Activated CD4-positive, alpha-beta T cell treated with anti-CD3 and anti-CD28 coated beads for 36 hours (primary cell): ENCODE results near the gene CYB561. TPM values are rescaled to one million over a fixed set of nuclear protein-coding genes. Genes with fewer than 3 reads are reported as not detected.

ENCODE experiments used
- ATAC-seq: fragments of 200-7000 bp; cut with Tn5 transposase; one replicate; pipeline ENCODE4 v1.10.0; 2021; ENCODE audit warnings: mild to moderate bottlenecking, moderate library complexity
- CTCF ChIA-PET: fragments of 350-600 bp; sonication (Branson Sonifier 250); formaldehyde crosslinking; loops from one replicate; lab custom pipeline; 2021; ENCODE audit warnings: antibody characterized with exemption; lab: Charles Lee
- POLR2A ChIA-PET: fragments of 350-600 bp; sonication (Branson Sonifier 250); formaldehyde crosslinking; loops from one replicate; lab custom pipeline; 2021; ENCODE audit warnings: antibody characterized with exemption, inconsistent platforms; lab: Charles Lee
- DNase-seq: peaks from one replicate; pipeline ENCODE4 v3.0.0-alpha.2; 2020
- H3K27ac Mint-ChIP-seq: one replicate; pipeline ENCODE4 v1.8.0; 2021; ENCODE audit warnings: mixed read lengths
- H3K27me3 Mint-ChIP-seq: one replicate; pipeline ENCODE4 v1.8.0; 2021; ENCODE audit warnings: mixed read lengths
- H3K36me3 Mint-ChIP-seq: one replicate; pipeline ENCODE4 v1.8.0; 2021; ENCODE audit warnings: low read depth, mixed read lengths
- H3K4me1 Mint-ChIP-seq: one replicate; pipeline ENCODE4 v1.8.0; 2021; ENCODE audit warnings: mixed read lengths
- H3K4me3 Mint-ChIP-seq: one replicate; pipeline ENCODE4 v1.8.0; 2021; ENCODE audit warnings: mild to moderate bottlenecking, moderate library complexity, mixed read lengths
- H3K9me3 Mint-ChIP-seq: one replicate; pipeline ENCODE4 v1.8.0; 2021; ENCODE audit warnings: low read depth, mixed read lengths
- intact Hi-C, 2 experiments: fragments of 100-400 bp; cut with DNase I in 1 of 2; cut with micrococcal nuclease in 1 of 2; formaldehyde crosslinking; loops; one replicate each; pipeline versions ENCODE4 v1.14.2 to v1.15.1; 2022 to 2024; cut with DNase I, micrococcal nuclease
- total RNA-seq, 2 experiments: library from RNA; stranded (reverse); gene quantifications; one replicate each; pipeline ENCODE4 v1.2.3, GENCODE V29; 2021

The CYB561 gene
- total RNA-seq, 2 experiments from 2014 or later, result 2.5 to 3.0 TPM

DNA sequence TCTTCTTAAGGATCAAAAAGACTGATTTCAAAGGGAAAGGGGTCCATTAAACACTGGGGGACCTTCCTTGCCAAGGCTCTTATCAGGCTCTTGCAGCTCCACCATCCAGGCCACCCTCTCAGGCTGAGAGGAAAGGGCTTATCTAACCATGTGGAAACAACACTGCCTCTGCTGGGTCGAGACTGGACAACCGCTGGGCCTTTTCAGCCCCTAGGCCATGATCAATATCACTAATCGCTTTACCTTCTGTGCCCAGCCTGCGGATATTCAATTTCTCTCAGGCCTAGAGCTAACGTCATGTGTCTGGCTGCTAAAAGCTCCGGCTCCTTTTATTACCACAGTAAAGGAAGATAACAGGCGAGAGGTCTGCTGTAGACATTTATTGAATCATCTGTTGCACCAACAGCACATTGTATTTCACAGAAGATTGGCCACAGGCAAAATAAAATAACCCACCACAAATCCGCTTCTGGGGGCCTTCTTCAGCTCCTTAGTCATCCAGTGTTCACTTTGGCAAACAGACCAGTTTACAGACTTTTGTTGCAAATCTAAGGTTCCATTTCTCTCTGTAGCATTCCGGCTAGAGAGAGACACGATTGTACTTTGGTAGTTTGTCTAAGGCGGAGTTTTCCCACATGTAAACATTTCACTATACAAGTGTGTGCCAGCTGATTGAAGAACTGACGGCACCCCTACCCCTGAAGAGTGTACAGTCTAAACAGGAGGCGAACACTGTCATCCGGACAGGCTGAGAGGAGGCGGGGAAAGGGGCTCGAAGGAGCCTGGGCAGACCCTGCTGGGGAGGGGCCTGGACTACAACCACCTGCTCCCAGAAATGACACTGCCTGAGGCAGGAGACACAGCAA, 13.9 kb downstream of the CYB561 start:
- Mint-ChIP-seq H3K4me3 (no peak overlapping the region), H3K27ac (peak overlapping the region; percentile 29), H3K36me3 (no peaks in the 10 kb centered on the region), H3K27me3 (no peaks in the 10 kb centered on the region), H3K9me3 (no peaks in the 10 kb centered on the region), H3K4me1 (peaks cover 21% of the 10 kb centered on the region)
- DNase-seq (no peak), ATAC-seq (no peak)
- intact Hi-C loops, result no loop called here
- POLR2A ChIA-PET, result no interaction called here
- CTCF ChIA-PET, result interaction anchor here (0.6 to 1.4 kb wide), 5 partner anchors 9 to 259 kb away, joined by 3 to 5 read pairs (median 4); no protein-coding TSS in a partner anchor

DNA sequence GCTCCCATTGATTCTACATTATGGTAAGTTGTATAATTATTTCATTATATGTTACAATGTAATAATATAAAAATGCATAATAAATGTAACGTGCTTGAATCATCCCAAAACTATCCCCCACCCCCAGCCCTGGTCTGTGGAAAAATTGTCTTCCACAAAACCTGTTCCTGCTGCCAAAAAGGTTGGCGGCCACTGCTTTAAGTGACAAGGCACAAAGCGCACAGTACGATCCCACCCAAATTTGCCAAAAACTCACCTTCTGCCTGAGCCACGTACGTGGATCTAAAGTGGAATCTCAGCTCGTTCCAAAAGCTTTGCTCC, 14.5 kb downstream of the CYB561 start:
- POLR2A ChIA-PET, result no interaction called here
- CTCF ChIA-PET, result interaction anchor here (1.1 to 1.4 kb wide), 3 partner anchors 8 to 21 kb away, joined by 4 to 5 read pairs (median 5); no protein-coding TSS in a partner anchor
- no peaks in the 10 kb centered on the region for H3K9me3 Mint-ChIP-seq
- H3K4me1 Mint-ChIP-seq, result peaks cover 27% of the 10 kb centered on the region
- ATAC-seq (no peak), DNase-seq (no peak)
- H3K27ac Mint-ChIP-seq, result no peak overlapping the region
- H3K36me3 Mint-ChIP-seq, result no peaks in the 10 kb centered on the region
- H3K27me3 Mint-ChIP-seq, result no peaks in the 10 kb centered on the region
- no peak overlapping the region for H3K4me3 Mint-ChIP-seq
- intact Hi-C loops, result no loop called here

DNA sequence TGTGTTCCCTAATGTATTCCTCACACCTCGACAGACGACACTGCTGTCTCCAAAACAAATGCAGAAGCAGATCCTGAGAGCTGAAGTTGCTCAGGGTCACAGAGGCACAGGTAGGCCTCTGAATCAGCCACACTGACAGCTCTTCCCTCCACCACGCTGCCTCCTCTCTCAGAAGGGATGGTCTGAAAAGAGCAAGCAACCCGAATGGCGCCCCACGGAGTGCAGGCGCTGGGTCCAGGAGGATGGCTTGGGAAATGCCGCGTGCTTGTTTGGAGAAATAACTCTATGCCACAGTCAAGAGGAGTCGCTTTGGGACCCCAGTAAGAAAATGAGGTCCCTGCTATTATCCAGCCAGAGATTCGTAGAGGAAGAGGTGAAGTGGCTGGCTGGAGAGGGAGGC, 15.9 kb downstream of the CYB561 start:
- no peak for ATAC-seq
- intact Hi-C loops, result no loop called here
- Mint-ChIP-seq H3K27ac (no peak overlapping the region), H3K4me1 (peaks cover 31% of the 10 kb centered on the region), H3K4me3 (no peak overlapping the region), H3K36me3 (no peaks in the 10 kb centered on the region), H3K9me3 (no peaks in the 10 kb centered on the region), H3K27me3 (no peaks in the 10 kb centered on the region)
- DNase-seq, result no peak
- POLR2A ChIA-PET, result no interaction called here
- CTCF ChIA-PET, result interaction anchor here (0.7 to 1.4 kb wide), 5 partner anchors 10 to 181 kb away, joined by 4 to 6 read pairs (median 4); no protein-coding TSS in a partner anchor

DNA sequence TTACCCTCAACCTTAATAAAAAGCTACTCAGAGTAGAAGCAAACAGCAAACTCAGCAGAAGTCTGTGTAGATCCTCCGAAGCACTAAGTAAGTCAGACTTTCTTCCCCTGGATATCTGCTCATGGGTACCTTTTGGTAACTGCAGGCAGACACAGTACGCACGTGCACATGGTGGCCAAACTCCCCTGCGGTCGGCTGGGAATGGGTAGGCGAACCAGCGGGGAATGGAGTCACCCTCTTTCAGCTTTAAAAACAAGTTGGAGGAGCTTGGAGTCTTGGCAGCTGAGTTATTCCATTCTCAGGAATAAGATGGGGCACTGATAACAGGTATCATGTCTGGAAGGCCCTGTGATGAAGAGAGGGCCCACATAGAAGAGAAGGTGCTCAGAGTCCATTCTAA, 16.3 kb downstream of the CYB561 start:
- no peaks in the 10 kb centered on the region for H3K27me3 Mint-ChIP-seq
- intact Hi-C loops, result loop anchor here (5.0 to 10.0 kb wide), 4 partner anchors 248 to 413 kb away; partner anchors contain the start of gene SMARCD2 (in 1 of the 2)
- peaks cover 28% of the 10 kb centered on the region for H3K4me1 Mint-ChIP-seq
- ATAC-seq, result no peak
- no peak overlapping the region for H3K27ac Mint-ChIP-seq
- no peak for DNase-seq
- H3K4me3 Mint-ChIP-seq, result no peak overlapping the region
- H3K36me3 Mint-ChIP-seq, result no peaks in the 10 kb centered on the region
- H3K9me3 Mint-ChIP-seq, result no peaks in the 10 kb centered on the region
- ChIA-PET CTCF (interaction anchor here (1.1 to 1.4 kb wide), 4 partner anchors 10 to 246 kb away, joined by 3 to 6 read pairs (median 4); no protein-coding TSS in a partner anchor), POLR2A (no interaction called here)

DNA sequence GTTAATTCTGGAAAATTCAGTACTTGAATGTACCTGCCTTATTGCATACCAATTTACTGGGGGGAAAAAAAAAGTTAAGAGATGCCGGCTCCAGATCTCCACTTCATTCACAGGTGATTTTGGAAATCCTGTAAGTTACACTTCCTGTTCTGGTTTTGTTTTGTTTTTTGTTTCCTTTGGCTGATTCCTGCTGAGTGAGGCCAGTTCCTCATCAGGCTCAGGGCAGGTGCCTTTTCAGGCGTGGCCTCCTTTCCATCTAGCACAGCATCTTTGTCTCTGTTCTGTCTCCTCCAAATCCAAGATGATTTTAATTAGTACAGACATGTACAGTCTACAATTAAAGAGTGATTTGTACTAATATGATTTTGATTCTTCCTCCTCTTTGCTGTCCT, 19.2 kb downstream of the CYB561 start:
- Mint-ChIP-seq H3K36me3 (no peaks in the 10 kb centered on the region), H3K27me3 (no peaks in the 10 kb centered on the region), H3K4me3 (no peak overlapping the region), H3K4me1 (peaks cover 25% of the 10 kb centered on the region), H3K9me3 (no peaks in the 10 kb centered on the region), H3K27ac (no peak overlapping the region)
- ChIA-PET POLR2A (interaction anchor here (2.3 kb wide), 1 partner anchor 195 kb away, joined by 5 read pairs; the partner anchor contains the start of gene MAP3K3), CTCF (interaction anchor here (0.6 to 4.0 kb wide), 16 partner anchors 9 to 271 kb away, joined by 3 to 121 read pairs (median 4); partner anchors contain the start of genes CYB561 and MAP3K3)
- DNase-seq (no peak), ATAC-seq (no peak)
- intact Hi-C loops, result loop anchor here (5.0 to 10.0 kb wide), 4 partner anchors 250 to 415 kb away; partner anchors contain the start of gene SMARCD2 (in 1 of the 2)

DNA sequence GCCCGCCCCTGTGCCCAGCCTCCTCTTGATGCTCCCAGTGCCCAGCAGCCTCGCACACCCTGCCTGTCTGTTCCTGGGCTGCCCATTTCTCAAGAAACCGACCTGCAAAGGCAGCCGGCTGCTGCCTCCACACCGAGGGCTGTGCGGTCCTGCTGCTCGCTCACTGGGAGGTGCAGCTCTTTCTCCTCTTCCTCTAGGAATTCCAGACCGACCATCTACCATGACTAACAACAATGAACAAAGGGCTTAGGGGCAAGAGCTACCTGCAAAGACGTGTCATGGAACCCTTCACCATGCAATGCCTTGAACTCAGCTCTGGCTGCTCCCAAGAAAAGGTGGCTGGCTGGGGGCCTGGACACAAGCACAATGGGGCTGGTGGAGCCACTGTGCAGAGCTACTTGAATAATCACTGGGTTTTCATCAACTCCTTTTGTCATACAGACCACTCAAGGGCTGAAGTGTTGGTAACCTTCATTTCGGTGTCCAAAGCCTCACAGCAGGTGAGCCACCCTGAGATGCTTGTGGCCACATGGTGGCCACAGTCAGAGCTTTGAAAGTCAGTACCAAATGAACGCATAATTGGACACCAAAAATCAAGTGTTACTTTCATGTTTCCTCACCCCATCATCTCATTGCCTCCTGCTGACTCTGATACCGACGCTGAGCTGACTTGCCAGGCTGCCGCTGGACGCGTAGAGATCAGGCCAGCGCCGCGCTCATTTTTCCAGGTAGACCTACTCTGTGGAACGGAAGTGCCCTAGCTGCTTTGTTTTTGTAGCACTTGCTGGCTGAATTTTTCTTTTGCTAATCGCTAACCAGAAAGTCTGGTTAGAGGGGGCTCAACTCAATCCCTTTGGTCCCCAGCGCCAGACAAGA, 19.8 kb downstream of the CYB561 start:
- POLR2A ChIA-PET, result interaction anchor here (1.0 to 2.3 kb wide), 3 partner anchors 185 to 284 kb away, joined by 4 to 6 read pairs (median 5); partner anchors contain the start of gene MAP3K3
- ATAC-seq, result no peak
- intact Hi-C loops, result loop anchor here (5.0 to 10.0 kb wide), 4 partner anchors 251 to 416 kb away; partner anchors contain the start of gene SMARCD2 (in 1 of the 2)

DNA sequence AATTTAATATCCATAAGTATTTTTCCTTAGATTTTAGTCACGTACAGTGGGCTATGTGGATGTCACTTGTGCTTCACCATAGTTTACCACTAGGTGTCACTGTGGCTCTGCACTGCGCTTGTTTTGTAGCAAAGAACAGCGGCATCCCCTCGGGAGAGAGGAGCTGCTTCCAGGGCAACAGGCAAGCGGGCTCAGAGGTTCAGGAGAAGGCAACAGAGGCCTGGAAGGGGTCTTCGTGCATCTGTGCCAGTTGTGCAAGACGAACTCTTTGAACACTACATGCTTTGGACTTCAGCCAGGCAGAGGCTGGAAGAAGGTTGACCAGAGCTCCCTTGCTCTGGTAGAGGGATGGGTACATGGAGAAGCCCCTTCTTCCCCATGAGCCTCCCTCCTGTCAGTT, 20.6 kb downstream of the CYB561 start:
- H3K4me3 Mint-ChIP-seq, result no peak overlapping the region
- no peaks in the 10 kb centered on the region for H3K9me3 Mint-ChIP-seq
- CTCF ChIA-PET, result interaction anchor here (0.6 to 5.6 kb wide), 60 partner anchors 8 to 1487 kb away, joined by 3 to 121 read pairs (median 4); partner anchors contain the start of genes ACE and MAP3K3

More for the DNA sequence above, 19.8 kb downstream of the CYB561 start:
- no peak overlapping the region for H3K27ac Mint-ChIP-seq
- DNase-seq, result no peak
- H3K9me3 Mint-ChIP-seq, result no peaks in the 10 kb centered on the region
- H3K36me3 Mint-ChIP-seq, result no peaks in the 10 kb centered on the region
- CTCF ChIA-PET, result interaction anchor here (0.6 to 5.6 kb wide), 61 partner anchors 8 to 1488 kb away, joined by 3 to 121 read pairs (median 4); partner anchors contain the start of genes ACE and MAP3K3
- H3K4me3 Mint-ChIP-seq, result no peak overlapping the region
- peaks cover 25% of the 10 kb centered on the region for H3K4me1 Mint-ChIP-seq
- no peaks in the 10 kb centered on the region for H3K27me3 Mint-ChIP-seq

DNA sequence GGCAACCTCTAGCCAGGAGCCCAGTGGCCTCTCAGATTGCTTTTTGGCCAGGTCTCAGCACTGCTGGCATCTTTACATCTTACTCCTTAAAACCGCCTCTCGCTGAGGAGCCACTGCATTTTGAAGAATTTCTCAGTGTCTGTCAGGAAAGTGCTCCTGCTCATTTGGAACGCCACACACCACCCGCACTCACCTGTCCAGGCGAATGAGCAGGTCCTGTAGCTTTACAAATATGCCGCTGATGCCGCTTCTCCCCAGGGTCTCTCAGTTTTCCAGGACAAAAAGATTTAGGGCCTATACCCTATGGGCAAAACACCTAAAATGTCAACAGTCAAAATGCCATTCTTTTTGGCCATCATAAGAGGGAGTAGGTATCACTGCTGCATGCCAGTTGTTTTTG, 22.1 kb downstream of the CYB561 start:
- POLR2A ChIA-PET, result no interaction called here
- intact Hi-C loops, result loop anchor here in 1 of 2 experiments (10.0 kb wide), 1 partner anchor 271 kb away; no protein-coding TSS in a partner anchor
- no peak for DNase-seq
- no peak for ATAC-seq
- Mint-ChIP-seq H3K9me3 (no peaks in the 10 kb centered on the region), H3K4me1 (peaks cover 37% of the 10 kb centered on the region), H3K27me3 (no peaks in the 10 kb centered on the region), H3K27ac (no peak overlapping the region), H3K4me3 (no peak overlapping the region), H3K36me3 (no peaks in the 10 kb centered on the region)
- CTCF ChIA-PET, result interaction anchor here (0.6 to 5.6 kb wide), 6 partner anchors 11 to 188 kb away, joined by 3 to 102 read pairs (median 9); partner anchors contain the start of gene ACE

More for the DNA sequence above, 20.6 kb downstream of the CYB561 start:
- peak; percentile 93 for ATAC-seq
- Mint-ChIP-seq H3K27me3 (no peaks in the 10 kb centered on the region), H3K4me1 (peaks cover 27% of the 10 kb centered on the region), H3K27ac (no peak overlapping the region), H3K36me3 (no peaks in the 10 kb centered on the region)
- intact Hi-C loops, result loop anchor here (1.0 to 10.0 kb wide), 7 partner anchors 54 to 417 kb away; partner anchors contain the start of gene SMARCD2 (in 1 of the 2)
- POLR2A ChIA-PET, result interaction anchor here (1.0 to 2.3 kb wide), 3 partner anchors 186 to 285 kb away, joined by 4 to 6 read pairs (median 5); partner anchors contain the start of gene MAP3K3
- DNase-seq, result peak; percentile 82

DNA sequence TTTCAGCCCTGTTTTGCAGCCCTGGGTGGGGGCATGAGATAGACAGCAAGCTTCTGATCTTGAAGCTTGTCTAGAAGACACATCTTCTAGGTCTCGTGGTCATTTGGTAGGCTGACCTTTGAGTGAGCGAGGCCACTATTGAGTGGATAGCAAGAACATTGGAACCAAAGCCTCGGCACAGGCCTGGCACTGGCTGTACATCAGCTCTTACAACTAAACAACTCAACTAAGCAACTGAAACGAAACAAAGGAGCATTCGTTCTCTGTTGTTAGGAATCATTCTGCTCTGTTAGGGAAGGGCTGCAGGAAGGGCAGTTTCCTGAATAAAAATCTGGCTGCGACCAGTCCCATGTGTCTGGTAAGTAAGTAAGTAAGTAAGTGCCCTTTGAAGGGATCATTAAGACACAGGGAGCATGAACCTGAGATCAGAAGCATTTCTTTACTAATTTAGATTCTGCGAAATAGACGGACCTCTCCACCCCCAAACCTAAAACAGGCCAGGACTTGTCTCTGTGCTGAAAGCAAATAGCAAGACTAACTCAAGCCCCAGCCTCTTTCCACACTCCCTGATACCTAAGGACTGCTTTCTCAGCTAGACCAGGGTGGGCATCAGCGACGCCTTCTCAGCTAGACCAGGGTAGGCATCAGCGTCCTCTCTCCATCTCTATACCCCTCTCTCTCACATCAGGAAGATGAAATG, 22.7 kb downstream of the CYB561 start:
- H3K4me1 Mint-ChIP-seq, result peaks cover 35% of the 10 kb centered on the region
- ChIA-PET POLR2A (no interaction called here), CTCF (interaction anchor here (0.6 to 5.6 kb wide), 6 partner anchors 12 to 188 kb away, joined by 3 to 102 read pairs (median 9); partner anchors contain the start of gene ACE)
- H3K9me3 Mint-ChIP-seq, result no peaks in the 10 kb centered on the region
- intact Hi-C loops, result loop anchor here in 1 of 2 experiments (10.0 kb wide), 1 partner anchor 271 kb away; no protein-coding TSS in a partner anchor
- H3K27ac Mint-ChIP-seq, result no peak overlapping the region
- no peak overlapping the region for H3K4me3 Mint-ChIP-seq
- DNase-seq (no peak), ATAC-seq (no peak)
- H3K36me3 Mint-ChIP-seq, result no peaks in the 10 kb centered on the region
- no peaks in the 10 kb centered on the region for H3K27me3 Mint-ChIP-seq
